Thymus (tissue), 11 donors: Measurements from ENCODE around the gene CHST3. TPM values are rescaled to one million over a fixed set of nuclear protein-coding genes. Genes with fewer than 3 reads are reported as not detected.

Experiments used
- DNase-seq, 9 donors: peaks; one replicate each; pipeline ENCODE4 v3.0.0-alpha.2; 2013; ENCODE audit warnings: low spot score in 9 of 9, low read depth in 6 of 9, missing footprints in 1 of 9
- H3K27ac ChIP-seq, 2 donors: one replicate each; pipeline ENCODE4 v1.5.1; 2013; ENCODE audit warnings: control low read depth in 1 of 2, low read depth in 1 of 2, low read length in 1 of 2, mild to moderate bottlenecking in 1 of 2, moderate library complexity in 1 of 2
- H3K27me3 ChIP-seq, 2 donors: one replicate each; pipeline ENCODE4 v1.5.1; 2013; ENCODE audit warnings: low read length in 1 of 2; ENCODE audit not compliant: control insufficient read depth in 2 of 2, insufficient read depth in 1 of 2
- H3K36me3 ChIP-seq, 2 donors: one replicate each; pipeline ENCODE4 v1.5.1; 2013; ENCODE audit warnings: low read length in 1 of 2, mild to moderate bottlenecking in 1 of 2, moderate library complexity in 1 of 2; ENCODE audit not compliant: control insufficient read depth in 2 of 2, insufficient read depth in 2 of 2
- H3K4me1 ChIP-seq, 2 donors: one replicate each; pipeline ENCODE4 v1.5.1; 2013; ENCODE audit warnings: low read length in 2 of 2; ENCODE audit not compliant: control insufficient read depth in 2 of 2, insufficient read depth in 2 of 2
- H3K4me3 ChIP-seq, 2 donors: one replicate each; pipeline ENCODE4 v1.5.1; 2013; ENCODE audit warnings: low read length in 2 of 2, control low read depth in 1 of 2, mild to moderate bottlenecking in 1 of 2
- H3K9me3 ChIP-seq, 2 donors: one replicate each; pipeline ENCODE4 v1.5.1; 2013; ENCODE audit warnings: low read length in 1 of 2, mild to moderate bottlenecking in 1 of 2; ENCODE audit not compliant: control insufficient read depth in 2 of 2, insufficient read depth in 1 of 2
- WGBS: extraction: QIAGEN DNeasy Blood & Tissue Kit; methylation state at CpG from one replicate; pipeline ENCODE4 v1.1.7; 2013; 5-methylcytosine and 5-hydroxymethylcytosine counted together
- polyA plus RNA-seq: library from polyadenylated mRNA; stranded (reverse); fragments of 200-250 nt; gene quantifications from one replicate; pipeline ENCODE4 v1.2.3, GENCODE V29; 2013
- total RNA-seq: library from RNA; stranded (reverse); fragments of 120-200 nt; gene quantifications from one replicate; pipeline ENCODE4 v1.2.4, GENCODE V29; 2013
- donor health status: healthy.

Gene CHST3
- total and polyA plus RNA-seq, 2 donors, result 2.5 to 5.9 TPM

DNA sequence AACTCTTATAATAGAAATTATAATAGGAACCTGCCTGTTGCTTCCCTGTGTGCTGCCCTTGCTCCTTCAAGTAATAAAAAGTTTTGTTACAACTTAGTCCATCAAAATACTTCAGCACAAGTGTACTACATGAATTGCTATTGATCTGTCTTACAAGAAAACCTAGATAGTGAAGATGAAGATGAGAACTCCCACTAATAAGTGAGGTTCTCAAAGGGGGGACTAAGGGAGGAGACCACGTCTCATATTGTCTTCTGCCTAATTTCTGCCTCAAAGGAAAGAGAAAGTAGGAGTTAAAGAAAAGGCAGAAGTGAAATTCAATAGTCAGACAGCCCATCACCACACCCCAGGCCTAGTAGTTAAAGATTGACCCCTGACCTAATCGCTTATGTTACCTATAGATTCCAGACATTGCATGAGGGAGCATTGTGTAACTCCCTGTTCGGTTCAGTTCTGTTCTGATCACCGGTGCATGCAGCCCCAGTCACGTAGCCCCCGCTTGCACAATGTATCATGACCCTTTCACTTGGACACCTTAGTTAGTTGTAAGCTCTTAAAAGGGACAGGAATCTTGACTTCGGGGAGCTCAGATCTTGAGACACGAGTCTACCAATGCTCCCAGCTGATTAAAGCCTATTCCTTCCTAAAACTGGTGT lies 18.2 kb upstream of the CHST3 start:
- Histone ChIP-seq H3K9me3 (peaks cover 15 to 56% of the 10 kb centered on the region in 2 donors), H3K27me3 (no peaks in the 10 kb centered on the region), H3K27ac (no peak overlapping the region), H3K4me3 (no peak overlapping the region), H3K4me1 (no peaks in the 10 kb centered on the region), H3K36me3 (no peaks in the 10 kb centered on the region)
- peak in 2 of 9 donors; percentile 24 to 46 for DNase-seq
- WGBS, result 96% methylated on average over 8 of the region's 8 CpGs

GRCh38 chr10:71946700-71947099 lies 17.5 kb upstream of the CHST3 start:
- Histone ChIP-seq H3K9me3 (peaks cover 15 to 56% of the 10 kb centered on the region in 2 donors), H3K27ac (peak overlapping the region in 1 of 2 donors; percentile 25), H3K4me1 (no peaks in the 10 kb centered on the region), H3K4me3 (no peak overlapping the region), H3K36me3 (no peaks in the 10 kb centered on the region), H3K27me3 (peaks cover 0 to 2% of the 10 kb centered on the region in 2 donors)
- 95% methylated on average over 3 of the region's 3 CpGs for WGBS
- no peak for DNase-seq

- H3K36me3 ChIP-seq, result no peaks in the 10 kb centered on the region
- H3K27me3 ChIP-seq, result peaks cover 0 to 2% of the 10 kb centered on the region in 2 donors
- DNase-seq, result no peak
- peaks cover 14 to 52% of the 10 kb centered on the region in 2 donors for H3K9me3 ChIP-seq
- WGBS, result 89% methylated on average over 6 of the region's 6 CpGs
- H3K4me1 ChIP-seq, result no peaks in the 10 kb centered on the region
- H3K27ac ChIP-seq, result no peak overlapping the region
- H3K4me3 ChIP-seq, result no peak overlapping the region
Measured at GRCh38 chr10:71948496-71949067, 15.6 kb upstream of the CHST3 start.

DNA sequence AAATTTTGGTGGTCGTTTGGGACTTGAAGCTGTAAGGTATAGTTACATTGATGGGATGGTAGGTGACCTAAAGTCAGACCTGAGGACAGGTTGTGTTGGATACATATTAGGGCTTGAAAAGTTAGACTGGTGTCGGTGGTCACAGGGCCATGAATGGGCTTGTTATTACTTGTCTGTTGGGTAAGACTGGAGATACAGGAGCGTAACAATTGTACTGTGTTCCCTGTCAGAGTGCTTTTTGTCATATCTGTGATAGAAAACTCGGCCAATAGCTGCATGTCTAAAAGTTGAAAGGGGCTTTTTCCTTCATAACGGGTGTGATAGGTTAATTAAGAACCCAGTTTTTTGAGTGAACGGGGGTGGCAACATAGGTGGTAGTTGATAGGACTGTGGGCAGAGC lies 13.5 kb upstream of the CHST3 start:
- H3K4me1 ChIP-seq, result no peaks in the 10 kb centered on the region
- DNase-seq, result no peak
- WGBS, result 89% methylated on average over 6 of the region's 6 CpGs
- peaks cover 0 to 2% of the 10 kb centered on the region in 2 donors for H3K27me3 ChIP-seq
- peaks cover 0 to 3% of the 10 kb centered on the region in 2 donors for H3K36me3 ChIP-seq
- H3K9me3 ChIP-seq, result peaks cover 15 to 52% of the 10 kb centered on the region in 2 donors
- H3K27ac ChIP-seq, result no peak overlapping the region
- no peak overlapping the region for H3K4me3 ChIP-seq

- no peak for DNase-seq
- peaks cover 0 to 2% of the 10 kb centered on the region in 2 donors for H3K27me3 ChIP-seq
- WGBS, result 88% methylated on average over 3 of the region's 3 CpGs
- peaks cover 15 to 48% of the 10 kb centered on the region in 2 donors for H3K9me3 ChIP-seq
- H3K27ac ChIP-seq, result no peak overlapping the region
- peaks cover 0 to 3% of the 10 kb centered on the region in 2 donors for H3K36me3 ChIP-seq
- no peaks in the 10 kb centered on the region for H3K4me1 ChIP-seq
- no peak overlapping the region for H3K4me3 ChIP-seq
Measured at GRCh38 chr10:71952745-71953144, 11.4 kb upstream of the CHST3 start.

GRCh38 chr10:71957546-71958275 lies 6.5 kb upstream of the CHST3 start:
- no peak for DNase-seq
- Histone ChIP-seq H3K4me3 (no peak overlapping the region), H3K27ac (no peak overlapping the region), H3K4me1 (no peaks in the 10 kb centered on the region), H3K9me3 (peaks cover 10 to 39% of the 10 kb centered on the region in 2 donors), H3K27me3 (peaks cover 10 to 25% of the 10 kb centered on the region in 2 donors), H3K36me3 (peaks cover 0 to 3% of the 10 kb centered on the region in 2 donors)
- WGBS, result 80% methylated on average over 9 of the region's 9 CpGs

DNA sequence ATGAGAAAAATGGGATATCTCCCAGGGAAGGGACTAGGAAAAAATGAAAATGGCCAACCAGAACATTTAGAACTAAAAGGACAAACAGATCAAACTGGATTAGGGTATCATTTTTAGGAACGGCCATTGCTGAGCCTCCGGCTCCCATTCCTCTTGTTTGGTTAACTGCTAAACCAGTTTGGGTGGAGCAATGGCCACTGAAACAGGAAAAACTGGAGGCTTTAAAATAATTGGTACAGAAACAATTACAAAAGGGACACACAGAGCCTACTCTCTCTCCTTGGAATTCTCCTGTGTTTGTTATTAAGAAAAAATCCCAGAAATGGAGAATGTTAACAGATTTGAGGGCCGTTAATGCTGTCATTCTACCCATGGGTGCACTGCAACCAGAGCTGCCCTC lies 4.7 kb upstream of the CHST3 start:
- DNase-seq, result no peak
- H3K27me3 ChIP-seq, result peaks cover 28 to 43% of the 10 kb centered on the region in 2 donors
- peaks cover 5% of the 10 kb centered on the region in 2 donors for H3K4me1 ChIP-seq
- WGBS, result 95% methylated on average over 3 of the region's 3 CpGs
- H3K9me3 ChIP-seq, result peaks cover 11 to 43% of the 10 kb centered on the region in 2 donors
- no peak overlapping the region for H3K4me3 ChIP-seq
- H3K36me3 ChIP-seq, result peaks cover 0 to 3% of the 10 kb centered on the region in 2 donors
- no peak overlapping the region for H3K27ac ChIP-seq

GRCh38 chr10:71961831-71962230 lies 2.4 kb upstream of the CHST3 start:
- peaks cover 9 to 10% of the 10 kb centered on the region in 2 donors for H3K4me1 ChIP-seq
- no peaks in the 10 kb centered on the region for H3K36me3 ChIP-seq
- H3K9me3 ChIP-seq, result peaks cover 1 to 32% of the 10 kb centered on the region in 2 donors
- H3K27ac ChIP-seq, result no peak overlapping the region
- no peak overlapping the region for H3K4me3 ChIP-seq
- peaks cover 44 to 66% of the 10 kb centered on the region in 2 donors for H3K27me3 ChIP-seq
- 94% methylated on average over 10 of the region's 10 CpGs for WGBS
- no peak for DNase-seq

- Histone ChIP-seq H3K27me3 (peaks cover 44 to 72% of the 10 kb centered on the region in 2 donors), H3K27ac (no peak overlapping the region), H3K36me3 (no peaks in the 10 kb centered on the region), H3K4me1 (peaks cover 9 to 10% of the 10 kb centered on the region in 2 donors), H3K9me3 (peaks cover 1 to 29% of the 10 kb centered on the region in 2 donors), H3K4me3 (no peak overlapping the region)
- no peak for DNase-seq
- 98% methylated on average over 6 of the region's 6 CpGs for WGBS
Measured at GRCh38 chr10:71962901-71963300, 1.3 kb upstream of the CHST3 start.
